GM23248 (cell line): ENCODE measurements around the gene AKAP13.

ENCODE experiments used
- EZH2 ChIP-seq: fragments of 200-600 bp; sonication (generic); IDR thresholded peaks from 2 replicates; pipeline ENCODE4 v1.6.1; 2018; ENCODE audit warnings: antibody characterized with exemption, mild to moderate bottlenecking; ENCODE audit not compliant: insufficient read depth, poor library complexity, severe bottlenecking
- EZH2phosphoT487 ChIP-seq: fragments of 200-600 bp; sonication (generic); IDR thresholded peaks from 2 replicates; pipeline ENCODE4 v1.6.1; 2018; ENCODE audit warnings: antibody characterized with exemption, moderate library complexity, mild to moderate bottlenecking, low read depth; ENCODE audit not compliant: insufficient read depth

DNA sequence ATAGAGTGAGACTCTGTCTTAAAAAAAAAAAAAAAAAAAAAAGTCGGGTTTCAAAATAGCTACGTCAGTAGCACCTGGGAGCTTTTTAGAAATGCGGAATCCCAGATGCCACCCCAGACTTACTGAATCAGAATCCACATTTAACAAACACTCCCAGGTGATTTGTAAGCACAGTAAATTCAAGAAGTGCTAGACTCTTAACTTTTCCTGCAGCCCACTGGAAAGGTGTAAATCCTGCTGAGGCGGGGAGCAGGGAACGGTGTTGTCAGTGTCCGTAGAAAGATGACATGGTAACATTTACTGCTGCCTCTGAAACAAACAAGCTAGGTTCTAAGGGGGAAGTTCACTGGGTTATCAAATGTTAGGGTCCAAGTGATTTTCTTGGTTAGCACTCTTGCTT is 2.4 kb upstream of the AKAP13 start:
- TF ChIP-seq EZH2, result no peak
- no peak for TF ChIP-seq EZH2phosphoT487
